ENCODE data around the gene CPNE8. TPM values are rescaled to one million over a fixed set of nuclear protein-coding genes. Genes with fewer than 3 reads are reported as not detected.

CPNE8 gene
- total and polyA plus RNA-seq, 10 of the 15 experiments (the other 5 are each of a cell fraction or from before 2014, with no cell fraction given) = 11.3 to 38.4 (median 18.9) TPM

- Histone ChIP-seq H3K4me3 (no peak overlapping the region), H3K4me2 (ENCODE audit: control insufficient read depth, insufficient read depth) (no peak overlapping the region), H4K20me1 (ENCODE audit: control insufficient read depth, insufficient read depth) (no peaks in the 10 kb centered on the region), H3K36me3 (ENCODE audit: control insufficient read depth in 2 of 2, insufficient read depth in 2 of 2, low read length in 1 of 2) (no peaks in the 10 kb centered on the region), H3K79me2 (ENCODE audit: control insufficient read depth, insufficient read depth, low read length) (no peaks in the 10 kb centered on the region), H3K27me3 (replicated peaks in 1 of 2; ENCODE audit: control insufficient read depth in 2 of 2, insufficient read depth in 2 of 2, low read length in 1 of 2) (no peaks in the 10 kb centered on the region), H2AFZ (ENCODE audit: control insufficient read depth, low read depth, low read length) (no peak overlapping the region), H3K4me1 (ENCODE audit: control insufficient read depth, insufficient read depth, low read length) (no peaks in the 10 kb centered on the region), H3K27ac (ENCODE audit: control insufficient read depth, insufficient read depth) (no peak overlapping the region), H3K9me3 (replicated peaks; ENCODE audit: control insufficient read depth, insufficient read depth, low read length) (no peaks in the 10 kb centered on the region), H3K9ac (ENCODE audit: control insufficient read depth, insufficient read depth, low read length) (no peak overlapping the region)
- no peak for DNase-seq (ENCODE audit: low read depth, low spot score)
- no TSS peak for BruUV-seq (replicated peaks)
- CTCF ChIA-PET = interaction anchor here (1.0 to 1.9 kb wide), 4 partner anchors 9 to 172 kb away, joined by 3 to 9 read pairs (median 3); no protein-coding TSS in a partner anchor
- ATAC-seq = no peak
- FAIRE-seq = no peak
- in situ Hi-C loops (cut with MboI) (no loop called here), intact Hi-C loops (cut with micrococcal nuclease; ENCODE audit: unreplicated experiment) (no loop called here)
- POLR2A ChIA-PET = interaction anchor here (0.5 kb wide), 1 partner anchor 118 kb away, joined by 3 read pairs; no protein-coding TSS in a partner anchor
- no peak for TF ChIP-seq RAD51 (IDR thresholded peaks at IDR 0.05)
- TF ChIP-seq BACH1 (IDR thresholded peaks at IDR 0.05; ENCODE audit: borderline replicate concordance) = no peak
- TF ChIP-seq ELK1 (IDR thresholded peaks at IDR 0.05; ENCODE audit: low read depth, low read length) = no peak
- no peak for TF ChIP-seq FOXM1 (IDR thresholded peaks at IDR 0.05; ENCODE audit: low read depth, low read length)
- no peak for TF ChIP-seq EP300 (IDR thresholded peaks at IDR 0.05; ENCODE audit: borderline replicate concordance in 1 of 2, control insufficient read depth in 1 of 2, low read depth in 2 of 2, low read length in 2 of 2)
- TF ChIP-seq SMAD1 (IDR thresholded peaks at IDR 0.05; ENCODE audit: low read depth, partially characterized antibody) = no peak
- TF ChIP-seq PAX5 (IDR thresholded peaks at IDR 0.05; ENCODE audit: borderline replicate concordance, low read depth, low read length) = no peak
- no peak for TF ChIP-seq STAT1 (conservative IDR thresholded peaks at IDR 0.05)
- TF ChIP-seq SUZ12 (IDR thresholded peaks at IDR 0.05; ENCODE audit: unreplicated experiment) = no peak
- no peak for TF ChIP-seq FOS (IDR thresholded peaks at IDR 0.05; ENCODE audit: borderline replicate concordance, extremely low read depth, insufficient read length)
- no peak for TF ChIP-seq ZNF207 (IDR thresholded peaks at IDR 0.05; ENCODE audit: borderline replicate concordance)
- TF ChIP-seq SMARCA5 (IDR thresholded peaks at IDR 0.05) = no peak
- TF ChIP-seq MYC (IDR thresholded peaks at IDR 0.05; ENCODE audit: insufficient read depth, insufficient read length, insufficient replicate concordance, low read length, severe bottlenecking) = no peak
- TF ChIP-seq ASH2L (IDR thresholded peaks at IDR 0.05; ENCODE audit: borderline replicate concordance, low read depth) = no peak
- WGBS (ENCODE audit: insufficient coverage, insufficient replicate concordance, low lambda C conversion rate, missing lambda C conversion rate) = 54% methylated on average over 8 of the region's 8 CpGs
- RAD21 ChIA-PET (ENCODE audit: unreplicated experiment) = interaction anchor here (1.1 kb wide), 1 partner anchor 343 kb away, joined by 3 read pairs; no protein-coding TSS in a partner anchor
- SMC1A ChIA-PET (ENCODE audit: uncharacterized antibody, unreplicated experiment) = interaction anchor here (0.9 to 2.1 kb wide), 4 partner anchors 10 to 171 kb away, joined by 4 to 7 read pairs (median 4); no protein-coding TSS in a partner anchor
These were observed 26.1 kb upstream of the CPNE8 start for GRCh38 chr12:38931461-38931860.
